ENCODE results near the gene CCDC6.

The CCDC6 gene

GRCh38 chr10:59892697-59893096, 13.7 kb downstream of the CCDC6 start:
- TF ChIP-seq CTCF (IDR thresholded peaks at IDR 0.05; ENCODE audit: control extremely low read depth, extremely low read depth, low read depth, missing control alignments) = no peak
- ChIA-PET CTCF (interaction anchor here (1.1 to 2.6 kb wide), 5 partner anchors 9 to 28 kb away, joined by 3 to 8 read pairs (median 3); partner anchors contain the start of gene CCDC6), POLR2A (no interaction called here)
- DNase-seq (ENCODE audit: extremely low spot score) = no peak

DNA sequence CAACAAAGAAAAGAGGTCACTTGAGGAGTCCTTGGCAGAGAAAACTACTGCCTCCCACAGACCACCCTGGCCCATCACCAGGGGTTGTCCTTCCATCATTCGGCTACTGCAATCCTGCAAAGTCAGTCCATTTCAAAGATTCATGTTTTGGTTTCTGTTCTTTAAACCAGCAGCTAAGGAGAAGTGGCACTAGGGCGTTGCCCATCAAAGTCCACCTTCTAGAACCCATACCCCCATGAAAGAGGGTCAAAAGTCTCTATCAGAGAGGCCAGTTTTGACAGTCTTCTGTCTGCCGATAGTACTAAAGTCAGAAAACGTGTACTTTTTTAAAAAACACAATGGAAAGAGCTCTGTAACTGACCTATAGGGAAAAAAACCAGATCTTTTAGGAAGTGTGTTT, 14.4 kb downstream of the CCDC6 start:
- TF ChIP-seq CTCF (IDR thresholded peaks at IDR 0.05; ENCODE audit: control extremely low read depth, extremely low read depth, low read depth, missing control alignments) = no peak
- DNase-seq (ENCODE audit: extremely low spot score) = no peak
- ChIA-PET POLR2A (no interaction called here), CTCF (interaction anchor here (0.9 to 2.6 kb wide), 8 partner anchors 9 to 68 kb away, joined by 3 to 8 read pairs (median 4); partner anchors contain the start of gene CCDC6)

DNA sequence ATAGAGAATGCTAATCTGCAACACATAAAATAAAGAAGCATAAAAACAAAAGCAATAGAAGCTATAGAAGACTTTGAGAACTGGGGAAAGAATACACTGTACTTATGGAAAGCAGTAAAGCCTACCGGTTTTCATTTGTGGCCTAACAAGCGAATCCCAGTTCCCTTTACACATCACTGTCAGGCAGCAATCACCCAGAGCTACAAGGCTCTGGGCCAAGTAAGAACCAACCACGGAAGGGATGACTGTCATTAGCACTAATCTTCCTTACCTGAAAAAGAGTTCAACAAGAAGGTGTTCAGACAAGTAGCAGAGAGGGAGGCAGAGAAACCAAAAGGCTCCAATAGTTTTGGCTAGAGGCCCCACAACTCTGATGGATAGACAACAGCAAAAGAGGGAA, 15.0 kb downstream of the CCDC6 start:
- DNase-seq (ENCODE audit: extremely low spot score) = no peak
- CTCF ChIA-PET = interaction anchor here (0.9 to 2.0 kb wide), 5 partner anchors 11 to 67 kb away, joined by 3 to 8 read pairs (median 4); partner anchors contain the start of gene CCDC6
- POLR2A ChIA-PET = no interaction called here
- TF ChIP-seq CTCF (IDR thresholded peaks at IDR 0.05; ENCODE audit: control extremely low read depth, extremely low read depth, low read depth, missing control alignments) = no peak

DNA sequence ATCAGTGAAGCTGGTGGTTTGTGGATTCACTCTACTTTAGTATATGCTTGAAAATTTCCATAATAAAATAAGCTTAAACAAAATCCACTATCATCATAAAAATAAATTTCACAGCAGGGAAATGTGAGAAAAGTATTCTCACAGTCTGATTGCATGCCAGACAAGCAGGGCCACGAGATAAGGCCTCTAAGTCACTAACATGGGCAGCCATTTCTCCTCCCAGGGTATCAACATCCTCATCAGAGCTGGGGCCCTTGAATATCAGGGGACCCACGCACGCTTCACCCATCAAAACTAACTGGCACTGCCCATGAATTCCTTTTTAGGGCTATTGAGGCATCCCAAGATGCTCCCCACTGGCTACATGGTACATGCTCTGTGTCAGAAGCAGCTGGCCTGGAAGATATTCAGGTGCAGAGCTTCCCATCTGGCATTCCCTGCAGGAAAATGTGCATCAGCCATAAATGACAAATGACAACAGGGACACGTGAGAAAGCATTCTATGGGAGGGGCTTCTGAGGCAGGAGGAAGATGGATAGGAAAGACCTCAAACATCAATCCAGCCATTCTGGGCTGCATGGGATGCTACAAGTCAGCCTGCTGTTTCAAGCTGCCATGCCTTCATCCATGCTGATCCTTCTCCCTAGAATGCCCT, 17.4 kb downstream of the CCDC6 start:
- ChIA-PET CTCF (interaction anchor here (0.7 to 3.8 kb wide), 6 partner anchors 11 to 58 kb away, joined by 3 to 23 read pairs (median 5); partner anchors contain the start of gene CCDC6), POLR2A (no interaction called here)
- no peak for TF ChIP-seq CTCF (IDR thresholded peaks at IDR 0.05; ENCODE audit: control extremely low read depth, extremely low read depth, low read depth, missing control alignments)
- DNase-seq (ENCODE audit: extremely low spot score) = no peak

DNA sequence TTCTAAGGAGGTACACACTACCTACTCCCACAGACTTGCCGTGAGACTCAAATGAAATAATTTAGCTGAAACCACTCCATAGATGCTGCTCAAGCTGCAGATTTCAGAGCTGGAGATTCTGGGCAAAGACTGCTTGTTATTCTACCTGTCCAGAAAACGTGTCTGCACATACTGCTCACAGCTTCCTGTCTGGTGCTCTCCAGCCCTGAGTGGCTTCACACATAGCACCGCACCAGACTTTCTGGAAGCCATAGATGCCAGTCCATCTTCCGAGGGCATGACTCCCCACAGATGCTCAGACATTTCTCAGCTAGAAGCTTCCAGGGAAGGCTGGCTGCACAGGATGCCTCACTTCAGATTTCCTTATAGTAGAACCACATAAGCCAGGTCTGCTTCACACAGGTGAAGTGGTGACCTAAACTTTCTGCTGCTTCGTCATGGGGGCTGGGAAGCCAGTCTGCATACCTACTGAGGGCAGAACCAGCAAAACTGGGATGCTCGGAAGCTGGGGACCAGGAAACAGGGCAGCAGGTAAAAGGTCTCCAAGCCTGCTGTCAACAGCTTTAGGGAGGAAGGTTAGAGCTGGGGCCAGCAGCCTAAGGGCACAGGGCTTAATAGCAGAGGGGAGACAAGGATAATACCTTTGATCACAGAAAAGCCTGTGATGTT, 18.2 kb downstream of the CCDC6 start:
- DNase-seq (ENCODE audit: extremely low spot score) = no peak
- no peak for TF ChIP-seq CTCF (IDR thresholded peaks at IDR 0.05; ENCODE audit: control extremely low read depth, extremely low read depth, low read depth, missing control alignments)
- POLR2A ChIA-PET = interaction anchor here (0.6 kb wide), 1 partner anchor 260 kb away, joined by 4 read pairs; no protein-coding TSS in a partner anchor
- CTCF ChIA-PET = interaction anchor here (1.5 to 3.8 kb wide), 4 partner anchors 12 to 57 kb away, joined by 4 to 23 read pairs (median 7); partner anchors contain the start of gene CCDC6

GRCh38 chr10:59887006-59887405, 19.4 kb downstream of the CCDC6 start:
- ChIA-PET POLR2A (no interaction called here), CTCF (interaction anchor here (3.8 kb wide), 1 partner anchor 18 kb away, joined by 23 read pairs; the partner anchor contains the start of gene CCDC6)
- no peak for DNase-seq (ENCODE audit: extremely low spot score)
- TF ChIP-seq CTCF (IDR thresholded peaks at IDR 0.05; ENCODE audit: control extremely low read depth, extremely low read depth, low read depth, missing control alignments) = no peak

Data from GM10248 (cell line).